HuH-7.5 (cell line): ENCODE data around the gene EEF1A2.

Source experiments
- DNase-seq: peaks from one replicate; pipeline ENCODE4 v3.0.0; 2011; ENCODE audit warnings: low spot score

The EEF1A2 gene

DNA sequence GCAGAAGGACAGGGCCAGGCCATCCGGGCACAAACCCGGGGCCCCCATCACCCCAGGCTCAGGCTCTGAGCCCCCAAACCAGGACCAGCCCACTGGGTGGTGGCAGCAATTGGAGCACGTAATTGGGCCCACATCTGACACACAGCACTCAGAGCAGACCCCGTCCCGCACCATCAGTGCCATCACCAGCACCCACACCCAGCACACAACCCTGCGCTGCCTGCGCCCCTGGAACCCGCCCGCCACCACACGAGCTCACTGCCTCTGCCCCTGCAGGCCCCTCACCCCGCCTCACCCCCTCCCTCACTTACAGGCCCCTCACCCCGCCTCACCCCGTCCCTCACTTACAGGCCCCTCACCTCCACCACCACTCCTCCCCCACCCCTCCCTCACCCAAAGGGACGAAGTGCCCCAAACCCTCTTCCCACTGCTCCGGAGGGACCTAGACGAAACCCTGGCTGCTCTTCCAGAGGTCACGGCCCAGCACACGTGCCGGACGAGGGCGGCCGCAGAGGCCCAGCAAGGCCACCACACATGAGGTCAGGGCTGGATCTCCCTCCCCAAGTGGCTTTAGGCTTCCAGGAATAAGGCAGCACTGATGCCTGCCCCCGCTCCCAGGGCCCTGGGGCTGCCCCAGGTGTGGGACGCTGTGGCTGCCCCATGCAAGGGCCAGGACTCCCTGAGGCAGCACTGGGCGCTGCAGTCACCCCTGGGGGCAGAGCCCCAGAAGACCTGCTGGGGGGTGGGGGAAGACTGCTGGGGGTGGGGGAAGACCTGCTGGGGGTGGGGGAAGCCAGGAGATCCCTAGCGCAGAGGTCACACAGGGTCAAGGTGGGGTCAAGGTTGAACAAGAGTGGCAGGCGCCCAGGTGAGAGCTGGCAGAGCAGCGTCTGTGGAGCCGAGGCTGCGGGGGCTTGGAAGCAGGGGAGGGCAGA is 48.8 kb downstream of the EEF1A2 start:
- no peak for DNase-seq

DNA sequence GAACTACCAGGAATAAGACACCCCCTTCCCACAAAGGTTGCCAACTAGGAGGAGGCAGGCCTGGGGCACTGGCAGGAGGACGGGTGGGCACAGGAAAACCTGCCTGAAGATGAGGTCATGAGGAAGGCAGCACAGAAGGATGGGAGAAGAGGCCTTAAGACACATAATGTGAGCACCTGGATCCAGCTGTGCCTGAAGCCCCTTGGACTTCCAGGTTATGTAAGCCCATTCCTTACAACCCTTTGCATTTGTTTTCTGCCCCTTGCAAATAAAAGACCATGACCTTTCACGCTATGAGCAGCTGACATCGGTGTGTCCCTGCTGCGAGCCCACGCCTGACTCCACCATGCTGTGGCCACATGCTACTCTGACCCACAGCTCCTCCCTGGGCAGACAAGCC is 49.9 kb downstream of the EEF1A2 start:
- DNase-seq, result no peak

GRCh38 chr20:63448031-63448430 is 50.9 kb downstream of the EEF1A2 start:
- no peak for DNase-seq

DNA sequence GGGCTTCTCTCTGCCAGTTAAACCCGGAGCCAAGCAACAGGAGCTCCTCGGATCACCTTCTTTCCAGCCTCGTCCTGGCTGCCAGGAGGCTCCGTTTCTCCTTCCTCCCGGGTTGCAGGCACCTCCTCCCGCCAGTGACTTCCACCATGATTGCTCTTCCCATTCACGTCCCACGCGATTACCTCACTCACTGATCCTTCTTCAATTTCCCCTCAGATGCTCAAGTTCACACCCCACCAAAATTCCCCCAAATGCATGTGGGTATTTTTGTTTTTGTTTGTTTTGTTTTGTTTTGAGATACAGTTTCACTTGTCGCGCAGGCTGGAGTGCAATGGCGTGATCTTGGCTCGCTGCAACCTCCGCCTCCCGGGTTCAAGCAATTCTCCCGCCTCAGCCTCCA is 51.6 kb downstream of the EEF1A2 start:
- no peak for DNase-seq

DNA sequence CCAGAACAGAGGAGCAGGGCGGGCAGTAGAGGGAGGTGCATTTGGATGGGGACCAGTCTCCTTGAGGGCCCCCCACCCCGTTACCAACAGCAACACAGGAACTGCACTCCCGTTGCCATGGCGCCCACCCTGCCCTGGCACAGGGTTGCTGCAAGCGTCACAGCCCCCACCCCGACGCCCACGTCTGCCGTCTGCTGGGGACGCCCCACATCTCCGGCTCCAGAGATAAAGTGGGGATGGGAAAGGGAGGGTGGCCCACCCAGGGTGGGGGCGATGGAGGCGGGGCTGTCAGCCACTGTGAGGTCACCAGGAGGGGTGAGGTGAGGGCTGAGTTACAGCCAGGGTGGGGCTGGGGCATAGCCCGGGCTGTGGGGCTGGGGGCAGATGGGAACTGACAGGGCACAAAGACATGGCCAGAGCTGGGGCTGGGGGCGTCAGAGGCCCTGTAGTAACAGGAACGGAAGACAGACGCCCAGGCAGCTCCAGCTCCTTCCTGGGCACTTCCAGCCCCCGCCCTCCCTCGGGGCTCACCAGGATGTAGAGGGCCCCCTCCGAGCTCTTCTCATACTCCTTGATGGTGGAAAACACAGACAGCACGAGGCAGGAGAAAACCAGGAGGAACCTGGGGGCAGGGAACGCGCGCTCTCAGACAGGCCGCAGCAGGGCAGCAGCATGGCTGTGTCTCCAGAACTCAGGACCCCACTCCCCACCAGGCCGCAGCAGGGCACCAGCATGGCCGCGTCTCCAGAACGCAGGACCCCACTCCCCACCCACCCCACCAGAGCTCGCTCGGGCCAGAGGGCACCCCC is 52.5 kb downstream of the EEF1A2 start:
- no peak for DNase-seq

- no peak for DNase-seq
Observed at GRCh38 chr20:63445075-63445734, 53.7 kb downstream of the EEF1A2 start.

- no peak for DNase-seq
Observed at GRCh38 chr20:63444548-63444947, 54.3 kb downstream of the EEF1A2 start.

DNA sequence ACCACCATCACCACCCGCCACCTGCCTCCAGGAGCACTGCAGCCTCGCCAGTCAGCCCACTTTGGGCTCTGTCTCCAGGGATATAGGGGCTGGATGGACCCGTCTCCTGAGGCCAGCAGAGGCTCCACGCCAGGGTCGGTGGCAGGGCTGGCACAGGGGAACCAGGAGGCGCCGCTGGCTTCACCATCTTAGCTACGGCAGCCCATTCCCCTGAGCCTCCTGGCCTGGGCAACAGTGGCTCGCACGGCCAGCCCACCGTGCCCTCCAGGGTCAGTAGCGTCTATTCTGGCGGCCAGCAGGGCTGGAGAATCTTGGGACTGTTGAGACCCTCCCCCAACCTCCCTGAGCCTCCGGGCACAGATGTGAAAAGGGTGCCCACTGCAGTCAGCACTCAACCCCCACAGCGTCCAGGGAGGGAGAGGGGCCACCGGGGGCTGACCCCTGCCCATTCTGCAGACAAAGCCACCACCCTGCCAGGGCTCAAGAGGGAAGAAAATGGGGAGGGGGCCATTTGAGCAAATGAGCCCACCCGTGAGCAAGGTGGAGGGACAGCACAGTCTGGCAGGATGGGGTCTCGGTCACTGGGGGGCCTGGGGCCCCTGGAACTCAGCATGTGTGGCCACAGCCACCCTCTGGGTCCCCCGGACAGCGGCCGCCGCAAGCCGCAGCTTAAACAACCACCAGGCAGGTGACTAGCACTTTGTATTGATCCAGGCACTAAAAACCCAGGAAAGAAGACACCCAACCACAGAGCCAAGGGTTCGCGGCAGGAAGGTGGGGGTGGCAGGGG is 55.1 kb downstream of the EEF1A2 start:
- no peak for DNase-seq

DNA sequence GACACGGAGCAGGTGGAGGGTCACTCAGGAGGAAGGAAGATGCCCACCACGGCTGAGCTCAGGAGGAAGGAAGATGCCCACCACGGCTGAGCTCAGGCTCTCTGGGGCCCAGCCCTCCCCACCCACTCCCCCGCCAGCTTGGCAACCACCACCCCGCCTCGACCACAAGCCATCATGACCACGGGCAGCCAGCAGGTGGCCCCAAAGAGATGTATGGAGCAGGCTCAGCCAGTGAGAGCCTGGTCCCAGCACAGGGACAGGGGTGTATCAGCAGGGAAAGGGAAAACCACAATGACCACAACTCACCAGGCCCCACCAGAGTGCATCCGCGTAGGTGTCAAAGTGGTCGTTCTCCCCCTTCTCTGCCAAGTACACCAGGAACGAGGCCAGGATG is 56.8 kb downstream of the EEF1A2 start:
- peak; percentile 92 for DNase-seq

GRCh38 chr20:63441136-63442099 is 57.5 kb downstream of the EEF1A2 start:
- DNase-seq, result no peak

DNA sequence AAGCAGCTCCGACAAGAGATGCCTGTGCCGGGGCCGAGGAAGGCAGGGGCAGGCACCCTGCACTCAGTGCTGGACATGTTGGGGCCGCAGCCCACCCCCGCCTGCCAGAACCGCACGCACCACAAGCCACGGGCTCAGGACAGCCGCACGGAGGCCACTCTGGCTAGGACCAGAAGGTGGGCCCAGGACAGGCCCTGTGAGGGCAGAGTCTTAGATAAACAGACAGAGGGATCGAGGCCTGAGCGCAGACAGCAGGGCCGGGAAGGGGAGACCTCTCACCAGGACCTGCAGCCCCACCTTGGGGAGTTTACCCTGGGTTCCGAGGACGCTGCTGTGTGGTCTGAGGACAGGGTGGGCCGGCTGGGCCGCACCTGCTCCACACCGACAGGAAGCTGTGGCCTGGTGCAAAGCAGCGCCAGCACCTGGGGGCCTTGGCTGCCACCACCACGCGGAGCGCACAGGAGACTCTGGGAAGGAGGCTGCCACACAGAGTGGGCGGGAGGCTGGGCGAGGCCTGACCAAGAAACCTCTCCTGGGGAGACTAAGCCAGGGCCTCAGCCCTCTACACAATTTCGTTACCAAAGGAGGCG is 58.4 kb downstream of the EEF1A2 start:
- no peak for DNase-seq

- no peak for DNase-seq
Observed at GRCh38 chr20:63439866-63440265, 59.0 kb downstream of the EEF1A2 start.

GRCh38 chr20:63438121-63438520 is 60.8 kb downstream of the EEF1A2 start:
- no peak for DNase-seq
